GM18520 (cell line): ENCODE data around the gene SGMS1.
"Not testable (repeated sequence)": the region's sequence is repeated elsewhere in the genome, so short reads cannot be mapped to it uniquely, and the experiment has no call there.

Experiments used
- ATAC-seq: cut with Tn5 transposase; IDR thresholded peaks from one replicate; pipeline ENCODE4 v1.9.1; 2021; ENCODE audit not compliant: unreplicated experiment

The SGMS1 gene

GRCh38 chr10:50582766-50583762 lies 40.7 kb downstream of the SGMS1 start:
- ATAC-seq, result no peak

GRCh38 chr10:50582046-50582445 lies 41.7 kb downstream of the SGMS1 start:
- no peak for ATAC-seq

GRCh38 chr10:50580262-50580891 lies 43.4 kb downstream of the SGMS1 start:
- ATAC-seq, result no peak

- ATAC-seq, result no peak
Measured at GRCh38 chr10:50579491-50580261, 44.1 kb downstream of the SGMS1 start.

GRCh38 chr10:50578949-50579348 lies 44.8 kb downstream of the SGMS1 start:
- no peak for ATAC-seq

GRCh38 chr10:50577681-50578350 lies 45.9 kb downstream of the SGMS1 start:
- ATAC-seq, result no peak

GRCh38 chr10:50577010-50577409 lies 46.7 kb downstream of the SGMS1 start:
- ATAC-seq, result no peak

- ATAC-seq, result no peak
Measured at GRCh38 chr10:50576245-50576815, 47.4 kb downstream of the SGMS1 start.

- ATAC-seq, result no peak
Measured at GRCh38 chr10:50575477-50576244, 48.1 kb downstream of the SGMS1 start.

- no peak for ATAC-seq
Measured at GRCh38 chr10:50574931-50575330, 48.8 kb downstream of the SGMS1 start.

- ATAC-seq, result no peak
Measured at GRCh38 chr10:50574305-50574704, 49.5 kb downstream of the SGMS1 start.

GRCh38 chr10:50572017-50572491 lies 51.7 kb downstream of the SGMS1 start:
- no peak for ATAC-seq

GRCh38 chr10:50568750-50569149 lies 55.0 kb downstream of the SGMS1 start:
- ATAC-seq, result not testable (repeated sequence)

- no peak for ATAC-seq
Measured at GRCh38 chr10:50567384-50567783, 56.4 kb downstream of the SGMS1 start.

- ATAC-seq, result no peak
Measured at GRCh38 chr10:50566150-50566549, 57.6 kb downstream of the SGMS1 start.

- no peak for ATAC-seq
Measured at GRCh38 chr10:50565301-50566083, 58.3 kb downstream of the SGMS1 start.

- no peak for ATAC-seq
Measured at GRCh38 chr10:50563906-50564305, 59.9 kb downstream of the SGMS1 start.

- no peak for ATAC-seq
Measured at GRCh38 chr10:50561816-50562215, 61.9 kb downstream of the SGMS1 start.

GRCh38 chr10:50561266-50561665 lies 62.5 kb downstream of the SGMS1 start:
- no peak for ATAC-seq
